CD1c-positive myeloid dendritic cell (primary cell): ENCODE data around the gene STXBP6.

Experiments
- DNase-seq: peaks from one replicate; pipeline ENCODE4 v3.0.0-alpha.2; 2016; ENCODE audit errors: extremely low spot score

The STXBP6 gene

DNA sequence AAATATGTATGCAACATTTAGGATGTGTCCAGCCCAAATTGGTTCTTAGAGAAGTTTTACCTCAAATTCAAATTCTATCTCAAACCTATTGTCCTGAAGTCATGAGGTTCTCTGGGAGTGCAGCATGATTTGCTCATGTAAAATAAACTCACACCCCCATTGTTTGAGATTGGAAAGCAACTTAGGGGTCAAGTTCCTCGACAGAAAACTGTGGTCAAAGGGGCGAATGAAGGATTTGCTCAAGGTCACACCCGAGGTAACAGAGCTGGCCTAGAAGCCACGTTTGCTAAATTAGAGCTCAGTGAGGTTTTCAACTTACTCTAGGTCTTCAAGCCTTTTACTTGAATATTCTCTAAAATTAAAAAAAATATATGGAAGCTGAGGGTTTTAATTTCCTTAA is 218.3 kb downstream of the STXBP6 start:
- DNase-seq = no peak

DNA sequence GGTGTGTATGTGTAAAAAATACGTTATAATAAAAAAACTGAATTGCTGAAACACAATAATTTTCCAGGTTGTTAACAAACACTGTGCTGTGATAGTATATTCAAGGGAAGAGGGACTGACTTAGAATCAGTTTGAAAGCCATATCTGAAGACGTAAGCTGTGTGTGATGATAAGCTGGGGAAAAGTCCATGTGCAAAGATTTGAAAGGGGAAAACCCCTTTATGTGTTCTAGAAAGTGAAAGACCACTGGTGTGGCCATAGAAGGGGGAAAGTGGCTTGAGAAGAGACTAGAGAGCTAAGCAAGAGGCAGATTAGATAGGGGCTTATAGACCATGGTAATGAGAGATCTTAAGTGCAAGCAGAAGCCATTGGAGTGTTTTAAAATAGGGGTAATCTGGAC is 220.1 kb downstream of the STXBP6 start:
- DNase-seq = no peak

DNA sequence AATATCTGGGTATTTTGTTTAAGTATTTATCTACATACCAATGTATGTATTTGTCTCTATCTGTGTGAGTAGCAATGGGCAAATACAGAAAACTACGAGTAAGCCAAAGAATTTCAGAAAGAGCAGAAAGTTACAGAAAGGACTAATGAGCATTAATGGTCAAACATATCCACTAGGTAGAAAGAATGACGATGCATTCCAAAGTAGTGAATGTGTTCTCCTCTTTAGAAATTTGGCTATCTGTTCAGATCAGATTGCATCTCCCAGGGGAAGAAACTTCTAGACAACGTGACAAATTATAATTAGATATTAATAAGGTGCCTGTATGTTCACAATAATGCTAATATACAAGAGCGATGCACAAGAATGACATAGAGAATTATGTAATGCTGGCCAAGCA is 221.5 kb downstream of the STXBP6 start:
- DNase-seq = no peak

DNA sequence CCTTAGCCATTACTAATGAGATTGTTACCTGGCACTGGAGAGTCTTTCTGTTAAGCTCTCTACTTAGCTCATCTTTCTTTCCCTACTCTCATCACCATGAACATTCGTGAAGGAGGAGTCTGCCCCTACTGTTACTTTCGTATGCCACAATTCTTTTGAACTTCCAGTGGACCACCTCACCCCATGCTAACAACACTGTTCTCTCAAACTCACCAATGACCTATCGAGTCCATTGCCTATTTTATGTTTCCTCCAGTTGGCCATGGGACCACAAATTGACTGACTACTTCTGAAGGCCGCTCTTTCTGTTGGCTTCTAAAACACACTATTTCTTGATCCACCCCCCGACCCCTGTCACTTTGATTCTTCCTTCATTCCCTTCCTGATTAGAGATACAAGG is 223.6 kb downstream of the STXBP6 start:
- DNase-seq = no peak

DNA sequence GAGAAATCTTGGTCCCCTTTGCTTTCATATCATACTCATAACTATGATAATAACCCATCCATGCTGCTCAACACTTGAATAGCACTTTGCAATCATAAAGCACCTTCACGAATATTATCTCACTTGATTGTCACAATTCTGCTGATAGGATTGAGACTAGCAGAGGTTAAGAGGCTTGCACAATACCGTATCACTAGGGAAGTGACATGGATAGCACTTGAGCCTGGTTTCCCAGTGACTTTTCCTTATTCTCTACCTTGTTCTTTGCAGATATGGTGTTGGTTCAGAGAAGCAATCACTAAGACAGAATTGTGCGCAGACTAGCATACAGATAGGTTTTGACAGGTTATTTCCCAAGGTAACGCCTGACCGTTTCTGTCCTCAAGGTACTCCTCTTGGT is 229.3 kb downstream of the STXBP6 start:
- DNase-seq = no peak

DNA sequence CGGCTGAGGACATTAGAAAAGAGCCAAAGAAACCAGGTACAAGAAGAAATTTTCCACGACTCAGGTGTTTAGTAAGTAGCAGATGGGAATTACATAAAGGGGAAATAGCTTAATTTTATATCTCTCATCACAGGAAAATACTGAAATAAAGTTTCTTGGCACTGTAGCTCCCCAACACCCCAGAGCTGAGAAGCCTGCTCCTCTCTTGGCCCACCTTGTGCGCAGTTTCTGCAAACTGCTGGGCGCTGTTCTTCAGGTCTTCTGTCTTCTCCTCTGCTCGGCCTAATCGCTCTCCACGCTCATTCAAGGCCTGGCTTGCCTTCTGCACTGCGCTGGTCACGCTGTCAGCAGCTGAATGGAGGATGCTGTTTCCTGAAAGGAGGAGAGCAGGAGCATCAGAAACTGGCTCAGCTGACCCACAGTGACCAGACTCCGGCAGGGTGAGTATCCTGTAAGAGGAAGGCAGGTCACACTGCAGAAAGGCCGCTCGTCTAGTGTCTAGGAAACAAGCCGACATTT is 231.1 kb downstream of the STXBP6 start:
- DNase-seq = no peak

DNA sequence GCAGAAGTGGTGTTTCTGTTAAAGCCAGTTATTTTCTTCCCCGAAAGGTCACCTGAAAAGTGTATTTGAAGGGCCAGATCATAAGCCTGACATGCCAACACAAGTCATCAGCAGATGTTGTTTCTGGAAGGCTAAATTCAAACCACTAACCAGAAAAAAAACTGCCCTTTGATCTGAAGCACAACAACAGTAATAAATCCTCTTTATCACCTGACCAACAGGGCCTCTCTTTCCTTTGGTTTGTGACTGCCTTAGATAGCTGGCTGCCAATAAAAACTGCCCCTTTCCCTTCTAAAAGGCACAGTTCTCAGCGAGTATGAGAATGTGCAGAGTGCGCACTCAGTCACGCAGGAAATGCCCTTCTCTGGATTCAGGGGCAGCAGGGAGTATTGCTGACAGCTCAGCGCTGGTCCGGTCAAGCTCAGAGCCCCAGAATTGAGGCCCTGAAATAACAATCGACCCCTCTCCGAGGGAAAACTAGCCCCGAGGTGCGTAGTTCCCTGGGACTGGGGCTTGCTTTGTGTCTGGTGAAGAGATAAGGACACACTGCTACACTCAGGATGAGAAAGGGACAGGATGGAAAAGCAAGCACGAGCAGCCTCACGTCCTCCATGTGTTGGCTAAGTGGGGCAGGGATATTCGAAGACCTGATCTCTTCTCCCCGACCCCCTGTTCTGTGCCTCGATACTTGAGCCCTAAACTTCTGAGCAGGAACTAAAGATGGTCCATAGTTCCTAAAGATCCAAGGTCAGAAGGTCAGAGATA is 231.7 kb downstream of the STXBP6 start:
- no peak for DNase-seq

DNA sequence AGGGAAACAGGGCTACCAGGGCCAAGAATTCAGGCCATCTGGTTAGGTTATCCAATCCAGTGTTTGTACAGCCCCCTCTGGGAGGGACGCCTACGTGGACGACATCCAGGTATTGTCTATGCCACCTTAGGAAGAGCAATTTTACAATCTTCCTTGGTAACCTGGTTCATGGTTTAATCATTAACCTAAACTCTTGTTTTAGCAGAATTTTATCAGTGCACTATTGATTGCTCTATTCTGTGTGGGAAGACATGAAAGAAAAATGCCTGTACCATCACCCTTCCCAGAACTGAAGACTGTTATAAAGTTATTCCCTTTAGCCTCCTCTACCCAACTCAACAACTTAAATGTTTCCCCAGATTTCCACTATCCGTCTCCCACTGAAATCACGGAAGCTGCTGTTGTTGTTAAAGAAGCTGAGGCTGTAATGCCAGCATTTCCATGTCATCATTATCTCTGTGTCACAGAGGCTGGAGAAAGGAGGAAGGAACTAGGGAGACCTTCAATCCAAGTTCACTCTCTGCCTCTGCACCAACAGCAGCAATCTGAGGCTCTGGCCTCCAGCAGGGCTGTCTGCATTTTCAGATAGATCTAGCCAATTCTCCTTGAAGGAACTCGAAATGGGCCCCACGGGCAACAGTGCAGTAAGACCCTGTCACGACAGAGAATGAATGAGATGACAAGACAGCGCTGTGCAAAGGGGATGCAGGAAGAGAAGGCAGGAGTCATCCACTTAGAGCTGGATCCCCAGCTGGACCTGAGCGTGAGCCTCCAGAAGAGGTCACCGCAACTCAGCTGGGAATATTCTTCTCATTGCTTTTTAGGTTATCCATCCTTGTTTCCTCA is 232.5 kb downstream of the STXBP6 start:
- no peak for DNase-seq

DNA sequence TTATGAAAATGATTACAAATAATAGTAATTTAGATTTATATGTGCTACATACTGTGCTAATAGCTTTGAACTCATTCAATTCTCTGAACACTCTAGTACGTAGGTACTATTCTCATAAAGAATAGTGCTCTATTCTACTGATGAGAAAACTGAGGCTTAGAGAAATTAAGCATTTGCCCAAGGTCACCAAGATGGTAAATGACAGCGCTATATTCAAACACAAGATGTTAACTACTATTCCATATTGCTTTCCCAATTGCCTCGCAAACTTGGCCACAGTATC is 233.1 kb downstream of the STXBP6 start:
- no peak for DNase-seq

DNA sequence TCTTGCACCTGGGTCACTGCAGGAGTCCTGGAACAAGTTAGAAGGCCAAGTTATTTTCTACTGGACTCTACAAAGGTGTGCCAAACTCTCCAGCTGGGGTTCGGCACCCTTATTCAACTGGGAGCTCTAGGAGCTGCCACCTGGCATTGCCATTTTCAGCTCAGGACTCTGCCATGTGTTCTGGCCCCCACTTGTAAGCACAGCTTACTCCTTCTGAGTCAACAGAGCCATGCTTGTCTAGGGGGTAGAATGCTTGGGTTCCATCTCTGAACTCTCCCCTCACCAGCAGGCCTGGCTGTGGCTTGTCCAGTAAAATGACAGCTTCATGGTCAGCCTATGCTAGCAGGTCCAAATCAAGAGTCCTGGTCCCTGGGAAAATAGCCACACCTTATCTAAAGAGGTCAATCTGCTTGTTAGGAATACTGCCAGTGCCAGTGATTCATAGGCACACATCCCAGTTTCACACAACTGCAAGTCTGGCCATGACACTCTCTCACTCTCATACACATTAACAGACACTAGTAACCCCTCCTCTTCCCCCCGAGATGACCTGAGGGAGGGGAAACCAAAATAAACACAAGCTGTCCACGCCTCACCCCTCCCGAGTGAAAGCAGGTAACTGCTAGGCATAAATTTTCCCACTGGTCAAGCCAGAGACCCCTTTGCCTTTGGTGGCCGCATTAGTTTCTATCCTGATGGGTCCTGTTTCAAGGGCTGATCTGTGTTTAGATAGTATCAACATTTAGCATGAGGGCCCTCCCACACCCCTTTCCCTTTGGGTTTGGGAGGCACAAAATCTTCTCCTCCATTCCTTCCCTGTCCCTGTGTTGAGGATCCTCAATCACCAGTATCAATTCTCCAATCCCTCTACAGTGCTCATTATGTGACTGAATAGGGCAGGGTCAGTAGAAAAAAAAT is 233.7 kb downstream of the STXBP6 start:
- DNase-seq = no peak

DNA sequence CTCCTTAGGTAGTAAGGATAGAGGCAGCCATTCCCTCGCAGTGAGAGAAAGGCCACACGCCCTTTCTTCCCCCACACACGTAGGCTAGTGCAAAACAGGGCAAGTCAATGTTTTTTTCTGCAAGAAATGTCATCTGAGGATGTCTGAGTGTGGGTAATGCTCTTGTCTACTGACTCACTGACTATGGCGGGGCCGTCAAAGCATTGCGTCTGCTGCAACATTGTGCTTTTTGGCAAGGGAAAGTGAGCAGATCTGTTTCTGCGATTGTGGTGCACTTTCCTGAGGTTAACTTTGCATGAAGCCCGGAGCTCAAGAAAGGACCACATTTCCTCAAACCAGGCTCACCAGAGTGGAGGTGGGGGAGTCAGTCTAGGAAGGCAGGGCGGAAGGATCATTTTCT is 234.4 kb downstream of the STXBP6 start:
- no peak for DNase-seq

DNA sequence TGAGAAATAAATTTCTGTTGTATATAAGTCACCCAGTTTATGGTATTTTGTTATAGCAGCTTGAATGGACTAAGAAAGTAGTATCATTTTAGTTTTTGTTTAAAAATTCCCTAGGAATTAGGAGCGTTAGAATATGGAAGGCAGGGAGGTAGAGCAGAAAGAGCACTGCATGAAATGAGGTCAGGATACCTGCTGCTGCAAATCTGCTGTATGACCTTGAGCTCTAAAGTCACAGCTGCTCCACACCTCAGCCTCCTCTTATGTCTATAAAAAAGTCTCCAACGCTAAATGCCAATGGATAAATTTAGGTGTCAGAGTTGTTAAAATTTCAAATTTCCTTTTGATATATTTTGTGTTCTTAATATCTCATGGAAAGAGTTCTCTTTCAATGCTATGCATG is 235.0 kb downstream of the STXBP6 start:
- DNase-seq = no peak

DNA sequence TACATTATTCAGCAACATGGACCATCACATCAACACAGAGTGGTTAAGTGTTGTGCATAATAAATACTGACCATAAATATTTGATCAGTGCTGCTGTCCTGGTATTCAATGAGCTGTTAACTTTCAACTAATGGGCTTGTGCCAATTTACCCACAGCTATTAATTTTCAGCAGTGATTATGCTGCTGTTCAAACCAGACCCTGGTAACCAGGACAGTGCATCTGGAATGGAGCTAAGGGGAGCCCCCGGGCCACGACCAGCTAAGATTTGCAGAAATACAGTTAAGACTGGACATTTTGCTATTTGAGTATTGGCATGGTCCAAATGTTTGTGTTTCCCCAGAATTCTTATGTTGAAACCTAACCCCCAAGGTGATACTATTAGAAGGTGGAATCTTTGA is 235.6 kb downstream of the STXBP6 start:
- DNase-seq = no peak

DNA sequence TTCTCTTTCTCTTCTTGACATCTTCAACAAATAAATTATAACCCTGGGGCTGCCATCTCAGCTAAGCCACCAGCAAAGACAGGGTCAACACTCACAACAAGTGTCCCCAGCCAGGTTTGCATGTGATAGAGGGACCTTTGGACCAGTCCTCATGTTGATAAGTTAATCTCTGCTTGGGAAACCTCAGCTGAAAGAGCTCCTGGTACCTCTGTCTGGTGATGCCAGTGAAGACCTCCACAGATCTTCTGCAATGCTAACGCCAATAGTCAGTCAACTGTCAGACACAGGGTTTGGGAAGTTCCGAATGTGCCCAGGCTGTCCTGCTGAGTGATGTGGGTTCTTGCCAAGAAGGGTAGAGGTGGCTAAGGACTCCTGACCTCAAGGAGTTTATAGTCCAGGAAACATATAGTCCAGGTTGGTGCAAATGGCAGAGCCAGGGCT is 236.1 kb downstream of the STXBP6 start:
- no peak for DNase-seq

DNA sequence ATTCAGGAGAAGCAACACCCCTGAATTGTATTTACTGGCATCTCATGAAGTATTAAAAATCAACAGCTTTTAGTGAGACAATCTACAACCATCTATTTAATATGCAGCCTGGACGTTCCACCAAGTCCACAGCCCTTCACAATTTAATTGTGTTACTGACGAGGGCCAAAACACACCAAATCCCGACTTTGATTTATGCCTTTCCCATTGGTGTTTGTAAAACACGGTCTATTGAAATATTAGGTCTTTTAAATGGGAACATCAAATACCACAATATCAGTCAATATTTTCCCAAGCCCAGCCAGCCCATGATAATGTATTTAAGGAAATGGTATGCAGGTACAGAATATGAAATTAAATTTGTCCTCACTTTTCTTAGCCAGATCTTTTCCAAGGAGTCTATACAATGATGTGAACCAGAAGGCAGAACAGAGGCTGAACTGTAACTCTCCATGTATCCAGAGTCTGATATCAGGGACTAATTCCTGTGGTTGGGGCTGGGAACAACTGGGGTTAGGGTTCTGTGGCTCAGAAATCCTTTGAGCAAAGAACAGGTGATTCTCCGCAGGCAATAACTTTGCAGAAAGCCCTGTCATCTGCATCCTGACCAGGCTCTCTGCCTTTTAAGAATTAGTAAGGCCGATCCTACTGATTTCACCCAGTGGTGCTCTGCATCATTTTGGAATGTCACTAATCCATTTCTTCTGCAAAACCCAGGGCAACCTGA is 236.7 kb downstream of the STXBP6 start:
- DNase-seq = no peak

DNA sequence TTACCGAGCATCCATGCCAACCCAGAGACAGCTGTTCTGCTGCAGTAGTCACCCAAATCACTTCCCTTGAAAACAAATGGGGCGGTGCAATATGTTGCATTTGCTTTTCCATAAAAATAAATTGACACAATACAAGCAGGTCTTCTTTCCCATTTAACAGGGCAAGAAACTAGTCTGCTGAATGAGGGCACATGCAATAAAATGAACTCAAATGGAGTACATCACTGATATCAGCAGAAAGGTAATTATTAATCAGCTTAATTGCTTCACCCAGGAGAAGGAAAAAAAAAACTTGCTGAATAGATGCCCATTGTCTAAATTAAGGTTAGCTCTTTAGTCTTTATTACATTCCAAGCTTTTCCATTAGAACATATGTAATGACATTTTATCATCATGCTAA is 240.8 kb downstream of the STXBP6 start:
- DNase-seq = no peak

DNA sequence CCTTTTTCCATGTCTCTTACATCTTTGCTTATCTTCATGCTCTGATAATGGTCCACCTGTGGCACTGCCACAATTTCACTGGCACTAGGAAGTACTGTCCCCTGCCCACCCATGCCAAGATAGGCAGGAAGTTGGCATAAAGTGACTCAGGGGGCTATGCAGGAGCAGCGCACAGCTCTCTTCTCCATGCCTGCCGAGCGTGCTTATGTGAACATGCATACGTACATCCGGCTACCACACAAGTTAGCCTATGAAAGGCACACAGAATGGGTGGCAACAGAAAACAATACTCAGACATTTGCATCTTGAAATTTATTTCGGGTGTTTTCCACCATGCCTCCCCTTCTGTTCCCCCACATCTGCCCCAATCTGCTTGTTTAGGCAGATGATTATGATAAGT is 241.5 kb downstream of the STXBP6 start:
- no peak for DNase-seq

DNA sequence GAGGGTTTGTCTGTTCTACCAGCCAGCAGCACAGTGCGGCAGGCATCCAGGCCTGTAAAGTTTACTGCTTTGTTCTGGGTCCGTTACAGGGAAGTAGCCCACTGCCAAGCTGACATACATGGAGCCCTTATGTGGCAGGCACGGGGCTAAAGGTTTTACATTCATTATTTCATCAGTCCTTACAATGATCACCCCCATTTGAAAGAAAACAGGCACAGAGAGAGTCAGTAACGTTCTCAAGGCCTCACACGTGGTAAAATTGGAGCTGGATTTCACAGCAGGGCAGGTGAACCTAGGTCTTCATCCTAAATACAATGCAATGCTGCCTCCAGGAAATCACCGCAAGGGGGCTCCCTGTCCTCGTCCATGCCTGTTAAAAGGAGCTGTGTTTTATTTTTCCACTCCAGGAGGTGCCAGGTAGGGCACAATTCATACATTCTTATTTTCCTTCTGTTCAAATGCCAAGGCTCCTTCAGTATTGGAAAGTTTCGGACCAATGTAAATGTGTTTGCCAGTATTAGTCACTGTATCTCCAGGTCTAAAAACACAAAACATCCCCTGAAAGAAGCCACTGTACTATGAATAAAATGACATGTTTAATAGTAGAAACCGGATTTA is 243.8 kb downstream of the STXBP6 start:
- peak; percentile 53 for DNase-seq

DNA sequence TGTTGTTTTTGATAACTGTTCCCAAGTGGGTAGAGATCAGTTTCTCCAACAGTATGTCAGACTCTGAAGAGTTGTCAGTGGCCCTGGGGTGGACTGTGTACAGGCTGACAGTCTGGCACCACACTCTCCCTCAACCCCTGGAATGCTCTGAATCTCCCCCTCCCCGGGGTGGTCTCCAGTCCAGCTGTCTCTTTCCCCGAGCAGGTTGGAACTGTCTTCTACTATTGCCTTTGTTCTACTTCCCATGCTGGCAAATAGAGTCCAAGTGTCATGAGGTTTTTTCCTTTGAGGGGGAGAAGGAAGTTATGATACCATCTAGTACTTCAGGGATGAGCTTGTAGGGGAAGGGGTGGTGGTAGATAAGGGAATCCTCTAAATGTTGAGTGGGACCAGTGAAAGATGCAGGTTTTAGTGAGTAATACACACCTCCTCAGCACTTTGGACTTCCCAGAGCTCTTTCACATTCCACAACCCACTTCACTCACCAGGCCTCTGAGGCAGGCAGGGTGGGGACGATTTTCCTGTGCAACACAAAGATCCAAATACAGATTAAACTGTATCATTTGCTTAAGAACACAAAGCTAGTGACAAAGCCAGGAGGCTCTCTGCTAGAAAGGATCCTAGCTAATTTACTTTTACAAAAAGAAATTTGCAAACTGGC is 245.3 kb downstream of the STXBP6 start:
- no peak for DNase-seq

DNA sequence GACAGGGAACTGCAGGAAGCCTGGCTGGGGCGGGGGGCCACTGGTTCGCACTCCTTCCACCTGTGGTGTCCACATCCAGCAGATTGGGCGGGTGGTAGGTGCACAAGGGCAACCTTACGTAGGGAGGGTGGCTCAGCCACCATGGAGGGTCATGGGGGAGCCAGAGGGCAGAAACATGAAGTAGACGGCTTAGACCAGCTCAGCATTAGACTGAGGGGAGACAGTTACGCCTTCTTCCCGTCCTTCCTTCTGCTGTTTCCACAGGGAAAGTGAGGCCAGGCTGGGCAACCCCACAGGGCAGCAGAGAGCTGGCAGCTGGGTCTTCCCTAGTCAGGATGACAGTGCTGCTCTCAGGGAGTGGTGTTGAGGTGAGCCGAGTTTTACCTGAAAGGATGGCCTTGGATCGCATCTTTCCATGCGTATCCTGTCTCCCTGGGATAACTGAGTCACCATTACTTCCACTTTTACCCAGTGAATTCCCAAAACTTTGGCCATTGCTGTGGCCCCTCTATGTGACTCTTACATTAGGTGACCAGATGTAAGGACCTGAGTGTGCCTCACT is 245.9 kb downstream of the STXBP6 start:
- DNase-seq = no peak
